Measurements from ENCODE around the gene HABP4.
A peak's percentile ranks its signal among the peaks of the same experiment; 100 is the strongest.

HABP4 gene

GRCh38 chr9:96449845-96450612, at the start of gene HABP4:
TSS of gene HABP4 (plus strand) at chr9:96450169. CDS start at chr9:96450280, 111 bp downstream.
- DNase-seq: peak; percentile 87

- no peak for DNase-seq
Observed at GRCh38 chr9:96408409-96409280, 41.3 kb upstream of the HABP4 start.

GRCh38 chr9:96411129-96411838, 38.7 kb upstream of the HABP4 start:
- DNase-seq: no peak

- DNase-seq: no peak
Observed at GRCh38 chr9:96412174-96412913, 37.6 kb upstream of the HABP4 start.

- DNase-seq: no peak
Observed at GRCh38 chr9:96413302-96414221, 36.4 kb upstream of the HABP4 start.

GRCh38 chr9:96417051-96417586, 32.9 kb upstream of the HABP4 start:
- DNase-seq: peak; percentile 55

GRCh38 chr9:96417661-96418082, 32.3 kb upstream of the HABP4 start:
- no peak for DNase-seq

GRCh38 chr9:96418083-96418919, 31.7 kb upstream of the HABP4 start, which contains the start of gene ZNF367:
TSS of gene ZNF367 (minus strand) at chr9:96418370. CDS start at chr9:96418032, 338 bp downstream.
- DNase-seq: peak; percentile 94

- peak; percentile 68 for DNase-seq
Observed at GRCh38 chr9:96418920-96419690, 30.9 kb upstream of the HABP4 start.

- no peak for DNase-seq
Observed at GRCh38 chr9:96419691-96419969, 30.3 kb upstream of the HABP4 start.

- no peak for DNase-seq
Observed at GRCh38 chr9:96420468-96421219, 29.3 kb upstream of the HABP4 start.

GRCh38 chr9:96423322-96423984, 26.5 kb upstream of the HABP4 start:
- DNase-seq: no peak

GRCh38 chr9:96423985-96424336, 26.0 kb upstream of the HABP4 start:
- no peak for DNase-seq

GRCh38 chr9:96425500-96426169, 24.3 kb upstream of the HABP4 start:
- DNase-seq: peak; percentile 64

- DNase-seq: no peak
Observed at GRCh38 chr9:96429732-96430131, 20.2 kb upstream of the HABP4 start.

- no peak for DNase-seq
Observed at GRCh38 chr9:96430377-96430776, 19.6 kb upstream of the HABP4 start.

GRCh38 chr9:96435345-96435744, 14.6 kb upstream of the HABP4 start:
- no peak for DNase-seq

- no peak for DNase-seq
Observed at GRCh38 chr9:96436063-96436455, 13.9 kb upstream of the HABP4 start.
